Mucosa of gallbladder (tissue), 1 donor: ENCODE results near the gene ZDHHC13. TPM values are rescaled to one million over a fixed set of nuclear protein-coding genes. Genes with fewer than 3 reads are reported as not detected.
A peak's percentile ranks its signal among the peaks of the same experiment; 100 is the strongest.

ENCODE experiments used
- DNase-seq: peaks from one replicate; pipeline ENCODE4 v3.0.0-alpha.2; 2020; ENCODE audit warnings: low spot score
- total RNA-seq: library from RNA; stranded (reverse); gene quantifications from one replicate; pipeline ENCODE4 v1.2.1, GENCODE V29; 2021
- donor health status: DM: no; HTN: no; CAD: no.

Gene ZDHHC13
- 18.2 TPM for total RNA-seq

GRCh38 chr11:19116971-19117759 lies at the start of gene ZDHHC13:
Gene ZDHHC13, plus strand, starts transcription at chr11:19117168. Its CDS starts 82 bp downstream, at chr11:19117250.
- peak; percentile 95 for DNase-seq

- DNase-seq: peak; percentile 53
Measured at GRCh38 chr11:19071255-19071654, 45.7 kb upstream of the ZDHHC13 start.

GRCh38 chr11:19072464-19072863 lies 44.5 kb upstream of the ZDHHC13 start:
- peak; percentile 32 for DNase-seq

- no peak for DNase-seq
Measured at GRCh38 chr11:19073454-19074415, 43.2 kb upstream of the ZDHHC13 start.

- DNase-seq: no peak
Measured at GRCh38 chr11:19075636-19076035, 41.3 kb upstream of the ZDHHC13 start.

GRCh38 chr11:19076744-19077589 lies 40.0 kb upstream of the ZDHHC13 start:
- DNase-seq: peak; percentile 44

GRCh38 chr11:19077965-19078364 lies 39.0 kb upstream of the ZDHHC13 start:
- DNase-seq: no peak

GRCh38 chr11:19079643-19080440 lies 37.1 kb upstream of the ZDHHC13 start:
- DNase-seq: no peak

- DNase-seq: peak; percentile 28
Measured at GRCh38 chr11:19080579-19080993, 36.4 kb upstream of the ZDHHC13 start.

GRCh38 chr11:19083166-19083565 lies 33.8 kb upstream of the ZDHHC13 start:
- no peak for DNase-seq

- no peak for DNase-seq
Measured at GRCh38 chr11:19084661-19085315, 32.2 kb upstream of the ZDHHC13 start.

- DNase-seq: no peak
Measured at GRCh38 chr11:19087658-19088057, 29.3 kb upstream of the ZDHHC13 start.

- no peak for DNase-seq
Measured at GRCh38 chr11:19088791-19089190, 28.2 kb upstream of the ZDHHC13 start.

GRCh38 chr11:19089421-19089820 lies 27.5 kb upstream of the ZDHHC13 start:
- no peak for DNase-seq

- DNase-seq: no peak
Measured at GRCh38 chr11:19091366-19091765, 25.6 kb upstream of the ZDHHC13 start.

GRCh38 chr11:19092342-19092741 lies 24.6 kb upstream of the ZDHHC13 start:
- DNase-seq: no peak

- no peak for DNase-seq
Measured at GRCh38 chr11:19092850-19093249, 24.1 kb upstream of the ZDHHC13 start.

GRCh38 chr11:19093976-19094375 lies 23.0 kb upstream of the ZDHHC13 start:
- no peak for DNase-seq

GRCh38 chr11:19094859-19095258 lies 22.1 kb upstream of the ZDHHC13 start:
- no peak for DNase-seq

GRCh38 chr11:19099093-19099492 lies 17.9 kb upstream of the ZDHHC13 start:
- DNase-seq: no peak
